Transverse colon (tissue), 4 donors: ENCODE results near the gene BEND3. TPM values are rescaled to one million over a fixed set of nuclear protein-coding genes. Genes with fewer than 3 reads are reported as not detected.
"Not testable (repeated sequence)": the region's sequence is repeated elsewhere in the genome, so short reads cannot be mapped to it uniquely, and the experiment has no call there.

ENCODE experiments used
- DNase-seq: peaks from one replicate; pipeline ENCODE4 v3.0.0-alpha.2; 2019
- H3K27ac ChIP-seq, 4 donors: fragments of 200-600 bp; sonication (generic); 2 replicates each; pipeline ENCODE4 v1.5.1; 2016 to 2018; ENCODE audit warnings: inconsistent platforms in 4 of 4
- H3K27me3 ChIP-seq: fragments of 200-600 bp; sonication (generic); 2 replicates; pipeline ENCODE4 v1.5.1; 2017; ENCODE audit warnings: inconsistent platforms
- H3K36me3 ChIP-seq, 4 donors: fragments of 200-600 bp; sonication (generic); 2 replicates each; pipeline ENCODE4 v1.5.1; 2017 to 2019; ENCODE audit warnings: inconsistent platforms in 4 of 4
- H3K4me1 ChIP-seq, 4 donors: fragments of 200-600 bp; sonication (generic); 2 replicates each; pipeline ENCODE4 v1.5.1; 2017 to 2020; ENCODE audit warnings: inconsistent platforms in 4 of 4
- H3K4me3 ChIP-seq, 4 donors: fragments of 200-600 bp; sonication (generic); 1 replicate in 1 of 4; 2 replicates in 3 of 4; pipeline versions ENCODE4 v1.5.1 to v1.6.1; 2017 to 2019; ENCODE audit warnings: inconsistent platforms in 4 of 4
- H3K9me3 ChIP-seq, 2 donors: fragments of 200-600 bp; sonication (generic); 2 replicates each; pipeline ENCODE4 v1.5.1; 2017 to 2019; ENCODE audit warnings: inconsistent platforms in 2 of 2
- EP300 ChIP-seq: sonication (generic); formaldehyde crosslinking; IDR thresholded peaks from one replicate; pipeline ENCODE4 v1.6.1; 2017; ENCODE audit warnings: antibody characterized with exemption, low read depth
- POLR2A ChIP-seq: fragments of 450-650 bp; IDR thresholded peaks from one replicate; pipeline ENCODE4 v1.6.1; 2016; ENCODE audit warnings: antibody characterized with exemption, mild to moderate bottlenecking, moderate library complexity
- POLR2AphosphoS5 ChIP-seq, 3 donors: sonication (generic); formaldehyde crosslinking; IDR thresholded peaks; one replicate each; pipeline ENCODE4 v1.6.1; 2016; ENCODE audit warnings: antibody characterized with exemption in 3 of 3
- WGBS, 2 donors: methylation state at CpG; one replicate each; pipeline ENCODE4 v1.1.5; 2018; ENCODE audit warnings: low coverage in 1 of 2; 5-methylcytosine and 5-hydroxymethylcytosine counted together
- in situ Hi-C, 4 donors: fragments of 200-750 bp; cut with MboI; loops; one replicate each; pipeline versions ENCODE4 v1.15.0 to v1.15.1; 2017; ENCODE audit warnings: low sequenced_read_pairs in 3 of 4, low pct_ligation_motif_present in 1 of 4, low pct_unique_long_range_greater_than_20kb in 1 of 4
- intact Hi-C: fragments of 100-400 bp; cut with DNase I; formaldehyde crosslinking; loops from one replicate; pipeline ENCODE4 v1.15.1; 2023; ENCODE audit warnings: low total_unique reads
- total RNA-seq, 4 donors: library from RNA; depleted of rRNA; stranded (reverse); fragments of >200 nt; gene quantifications; one replicate each; pipeline ENCODE4 v1.1.0, GENCODE V29; 2016
- TF ChIP-seq, protein P1 (sequence below), 5 experiments: fragments of 200-600 bp in 3 of 5; fragments of 450-650 bp in 2 of 5; sonication (generic) in 3 of 5; IDR thresholded peaks; 1 replicate in 2 of 5; 2 replicates in 3 of 5; pipeline ENCODE4 v1.5.1; 2016 to 2017; ENCODE audit warnings: antibody characterized with exemption in 5 of 5, inconsistent platforms in 3 of 5, mild to moderate bottlenecking in 2 of 5, moderate library complexity in 1 of 5

Gene BEND3
- total RNA-seq, 4 donors from 2014 or later, result 4.8 to 12.1 (median 5.0) TPM

DNA sequence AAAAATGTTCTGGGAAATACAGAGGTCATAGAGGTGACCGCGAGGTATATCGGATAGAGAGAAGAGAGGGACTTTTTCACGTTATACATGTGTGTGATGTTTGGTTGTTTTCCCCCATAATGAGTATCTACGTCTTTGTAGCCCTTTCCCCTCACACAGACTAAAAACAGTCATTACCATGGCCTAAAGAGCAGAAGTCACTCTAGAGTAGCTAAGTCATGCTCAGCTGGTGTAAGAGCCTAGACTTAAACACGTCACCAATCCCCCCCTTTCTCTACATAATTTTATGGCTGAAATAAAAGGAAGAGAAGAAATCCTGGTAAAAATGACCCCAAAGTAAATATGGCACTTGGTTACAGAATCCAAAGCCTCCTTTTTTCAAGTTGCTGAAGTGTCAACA is 6.0 kb upstream of the BEND3 start:
- in situ Hi-C loops (no loop called here), intact Hi-C loops (no loop called here)
- no peak for DNase-seq
- WGBS, 2 donors, result 93 to 98% methylated on average over 5 to 6 of the region's 6 CpGs
- peaks cover 18% of the 10 kb centered on the region for H3K27me3 ChIP-seq
- no peaks in the 10 kb centered on the region for H3K36me3 ChIP-seq
- H3K27ac ChIP-seq, result no peak overlapping the region
- no peaks in the 10 kb centered on the region for H3K9me3 ChIP-seq
- H3K4me1 ChIP-seq, result peaks cover 0 to 11% (median 4%) of the 10 kb centered on the region in 4 donors
- TF ChIP-seq, protein P1, sequence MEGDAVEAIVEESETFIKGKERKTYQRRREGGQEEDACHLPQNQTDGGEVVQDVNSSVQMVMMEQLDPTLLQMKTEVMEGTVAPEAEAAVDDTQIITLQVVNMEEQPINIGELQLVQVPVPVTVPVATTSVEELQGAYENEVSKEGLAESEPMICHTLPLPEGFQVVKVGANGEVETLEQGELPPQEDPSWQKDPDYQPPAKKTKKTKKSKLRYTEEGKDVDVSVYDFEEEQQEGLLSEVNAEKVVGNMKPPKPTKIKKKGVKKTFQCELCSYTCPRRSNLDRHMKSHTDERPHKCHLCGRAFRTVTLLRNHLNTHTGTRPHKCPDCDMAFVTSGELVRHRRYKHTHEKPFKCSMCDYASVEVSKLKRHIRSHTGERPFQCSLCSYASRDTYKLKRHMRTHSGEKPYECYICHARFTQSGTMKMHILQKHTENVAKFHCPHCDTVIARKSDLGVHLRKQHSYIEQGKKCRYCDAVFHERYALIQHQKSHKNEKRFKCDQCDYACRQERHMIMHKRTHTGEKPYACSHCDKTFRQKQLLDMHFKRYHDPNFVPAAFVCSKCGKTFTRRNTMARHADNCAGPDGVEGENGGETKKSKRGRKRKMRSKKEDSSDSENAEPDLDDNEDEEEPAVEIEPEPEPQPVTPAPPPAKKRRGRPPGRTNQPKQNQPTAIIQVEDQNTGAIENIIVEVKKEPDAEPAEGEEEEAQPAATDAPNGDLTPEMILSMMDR (IDR thresholded peaks at IDR 0.05), result no peak
- TF ChIP-seq POLR2A (no peak), EP300 (no peak), POLR2AphosphoS5 (IDR thresholded peaks at IDR 0.05) (no peak)
- no peak overlapping the region for H3K4me3 ChIP-seq

DNA sequence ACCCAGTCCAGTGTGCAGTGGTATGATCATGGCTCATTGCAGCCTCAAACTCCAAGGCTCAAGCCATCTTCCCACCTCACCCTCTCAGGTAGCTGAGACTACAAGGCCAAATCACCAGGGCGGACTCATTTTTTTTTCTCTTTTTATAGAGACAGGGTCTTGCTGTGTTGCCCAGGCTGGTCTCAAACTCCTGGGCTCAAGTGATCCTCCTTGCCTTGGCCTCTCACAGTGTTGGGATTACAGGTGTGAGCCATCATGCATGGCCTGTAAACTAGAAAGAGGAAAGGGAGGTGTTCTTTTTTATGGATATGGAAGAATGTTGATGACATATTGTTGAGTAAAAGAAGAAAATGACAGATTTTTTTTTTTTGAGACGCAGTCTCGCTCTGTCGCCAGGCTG is 5.1 kb upstream of the BEND3 start:
- WGBS, 2 donors, result 91 to 92% methylated on average over 4 of the region's 4 CpGs
- H3K4me1 ChIP-seq, result peaks cover 0 to 16% (median 9%) of the 10 kb centered on the region in 4 donors
- H3K36me3 ChIP-seq, result no peaks in the 10 kb centered on the region
- in situ Hi-C loops (no loop called here), intact Hi-C loops (no loop called here)
- H3K4me3 ChIP-seq, result no peak overlapping the region
- H3K9me3 ChIP-seq, result no peaks in the 10 kb centered on the region
- DNase-seq, result no peak
- TF ChIP-seq, protein P1 (IDR thresholded peaks at IDR 0.05), result no peak
- H3K27ac ChIP-seq, result no peak overlapping the region
- peaks cover 18% of the 10 kb centered on the region for H3K27me3 ChIP-seq

DNA sequence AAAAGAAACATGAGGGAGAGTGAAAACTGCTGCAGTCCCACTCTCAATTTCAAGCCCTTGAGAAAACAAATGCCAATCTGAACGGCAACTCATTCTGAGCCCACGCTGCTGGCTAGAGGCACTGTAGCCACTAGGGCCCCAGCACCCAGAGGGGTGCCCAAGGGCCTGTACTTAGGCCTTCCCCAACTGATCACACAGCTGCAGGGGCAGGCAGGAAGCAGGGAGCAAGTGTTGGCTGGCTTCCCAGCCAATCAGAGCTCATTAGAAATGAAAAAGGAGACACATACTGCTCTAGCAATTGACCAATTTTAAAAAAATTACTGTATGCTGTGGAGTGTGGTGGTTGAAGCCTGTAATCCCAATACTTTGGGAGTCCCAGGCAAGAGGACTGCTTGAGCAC is 3.7 kb upstream of the BEND3 start:
- intact Hi-C loops (loop anchor here (10.0 kb wide), 1 partner anchor 94 kb away; the partner anchor contains the start of gene MTRES1), in situ Hi-C loops (no loop called here)
- Histone ChIP-seq H3K9me3 (no peaks in the 10 kb centered on the region), H3K4me3 (no peak overlapping the region), H3K27me3 (peaks cover 18% of the 10 kb centered on the region), H3K27ac (no peak overlapping the region), H3K4me1 (peaks cover 0 to 14% (median 8%) of the 10 kb centered on the region in 4 donors), H3K36me3 (no peaks in the 10 kb centered on the region)
- WGBS, 2 donors, result 66 to 83% methylated on average over 2 of the region's 2 CpGs
- no peak for DNase-seq
- TF ChIP-seq POLR2AphosphoS5 (IDR thresholded peaks at IDR 0.05) (no peak), EP300 (no peak), POLR2A (no peak)
- TF ChIP-seq, protein P1 (IDR thresholded peaks at IDR 0.05), result no peak

DNA sequence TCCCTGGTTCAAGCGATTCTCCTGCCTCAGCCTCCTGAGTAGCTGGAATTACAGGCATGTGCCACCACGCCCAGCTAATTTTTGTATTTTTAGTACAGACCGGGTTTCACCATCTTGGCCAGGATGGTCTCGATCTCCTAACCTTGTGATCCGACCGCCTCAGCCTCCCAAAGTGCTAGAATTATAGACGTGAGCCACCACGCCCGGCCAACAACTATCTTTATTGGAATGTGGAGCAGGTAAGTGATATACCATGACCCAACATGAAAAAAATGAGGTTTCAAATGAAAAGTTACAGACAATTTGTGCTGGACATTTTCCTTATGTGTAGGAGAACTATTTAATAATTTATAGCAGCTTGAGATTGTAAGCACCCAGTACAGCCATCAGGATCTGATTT is 3.2 kb upstream of the BEND3 start:
- Histone ChIP-seq H3K4me1 (peaks cover 4 to 19% (median 12%) of the 10 kb centered on the region in 4 donors), H3K27me3 (peaks cover 18% of the 10 kb centered on the region)
- H3K27ac ChIP-seq, in situ Hi-C loops, DNase-seq, H3K9me3 ChIP-seq, H3K4me3 ChIP-seq, H3K36me3 ChIP-seq: not testable (repeated sequence)
- intact Hi-C loops, result loop anchor here (10.0 kb wide), 1 partner anchor 94 kb away; the partner anchor contains the start of gene MTRES1
- 86% methylated on average over 9 of the region's 9 CpGs; no CpG with 5 or more reads in 1 of the 2 donors for WGBS, 2 donors

DNA sequence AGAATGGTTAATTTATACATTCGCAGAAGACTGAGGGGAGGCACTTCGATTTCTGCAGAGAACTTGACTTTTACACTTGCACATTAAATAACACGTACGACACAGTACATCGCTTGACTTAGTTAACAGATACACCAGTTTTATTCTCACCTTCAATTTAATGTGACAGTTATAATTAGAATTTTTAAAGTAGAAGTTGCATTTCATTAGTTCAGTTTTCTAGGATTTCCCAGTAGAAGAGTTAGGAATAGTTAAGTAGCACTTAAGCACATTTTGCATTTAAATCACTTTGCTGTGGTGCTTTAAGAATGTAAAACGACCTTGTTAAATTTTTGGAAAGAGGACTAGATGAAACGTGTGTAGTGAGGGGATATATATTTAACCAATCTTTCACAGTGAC is 1.6 kb upstream of the BEND3 start:
- H3K27me3 ChIP-seq, result peaks cover 18% of the 10 kb centered on the region
- DNase-seq, result no peak
- H3K9me3 ChIP-seq, result no peaks in the 10 kb centered on the region
- H3K4me3 ChIP-seq, result peak overlapping the region in 1 of 4 donors; percentile 94
- in situ Hi-C loops, result no loop called here
- no peaks in the 10 kb centered on the region for H3K36me3 ChIP-seq
- TF ChIP-seq, protein P1 (IDR thresholded peaks at IDR 0.05), result no peak
- no peak for TF ChIP-seq POLR2AphosphoS5 (IDR thresholded peaks at IDR 0.05)
- no peak for TF ChIP-seq EP300
- TF ChIP-seq POLR2A, result no peak
- peak overlapping the region in 3 of 4 donors; percentile 88 to 92 (median 91) for H3K27ac ChIP-seq
- WGBS, 2 donors, result 36 to 52% methylated on average over 7 of the region's 7 CpGs
- intact Hi-C loops, result loop anchor here (1.0 to 10.0 kb wide), 2 partner anchors 38 to 92 kb away; partner anchors contain the start of gene MTRES1
- H3K4me1 ChIP-seq, result peaks cover 5 to 21% (median 14%) of the 10 kb centered on the region in 4 donors
